ENCODE results near the gene IQSEC3.

IQSEC3 gene

GRCh38 chr12:143964-144649 is 77.5 kb downstream of the IQSEC3 start:
- DNase-seq = no peak

- DNase-seq = no peak
Measured at GRCh38 chr12:144650-145284, 78.2 kb downstream of the IQSEC3 start.

GRCh38 chr12:145369-145960 is 78.9 kb downstream of the IQSEC3 start:
- DNase-seq = no peak

GRCh38 chr12:147242-147641 is 80.7 kb downstream of the IQSEC3 start:
- DNase-seq = no peak

GRCh38 chr12:148676-149416 is 82.3 kb downstream of the IQSEC3 start:
- no peak for DNase-seq

- DNase-seq = no peak
Measured at GRCh38 chr12:151579-151978, 85.0 kb downstream of the IQSEC3 start.

GRCh38 chr12:152440-152839 is 85.9 kb downstream of the IQSEC3 start:
- DNase-seq = no peak

- peak; percentile 66 for DNase-seq
Measured at GRCh38 chr12:153080-153746, 86.6 kb downstream of the IQSEC3 start.

GRCh38 chr12:154058-154457 is 87.5 kb downstream of the IQSEC3 start:
- no peak for DNase-seq

GRCh38 chr12:155006-155405 is 88.4 kb downstream of the IQSEC3 start:
- no peak for DNase-seq

GRCh38 chr12:155646-156045 is 89.1 kb downstream of the IQSEC3 start:
- DNase-seq = no peak

GRCh38 chr12:156945-157344 is 90.4 kb downstream of the IQSEC3 start:
- no peak for DNase-seq

- DNase-seq = no peak
Measured at GRCh38 chr12:157644-158043, 91.1 kb downstream of the IQSEC3 start.

- no peak for DNase-seq
Measured at GRCh38 chr12:159156-159782, 92.7 kb downstream of the IQSEC3 start.

GRCh38 chr12:160858-161257 is 94.3 kb downstream of the IQSEC3 start:
- DNase-seq = no peak

GRCh38 chr12:161823-162222 is 95.3 kb downstream of the IQSEC3 start:
- DNase-seq = no peak

- DNase-seq = no peak
Measured at GRCh38 chr12:162467-163307, 96.1 kb downstream of the IQSEC3 start.

- DNase-seq = no peak
Measured at GRCh38 chr12:163406-163986, 96.9 kb downstream of the IQSEC3 start.

GRCh38 chr12:164207-164606 is 97.6 kb downstream of the IQSEC3 start:
- DNase-seq = no peak

- no peak for DNase-seq
Measured at GRCh38 chr12:165862-166368, 99.3 kb downstream of the IQSEC3 start.

Data from right forelimb (tissue), 1 donor.